DOHH2 (cell line): ENCODE measurements around the gene ATG2B.

Experiments
- H3F3A ChIP-seq: fragments of 200-600 bp; sonication (generic), shearing (Covaris generic); 2 replicates; pipeline ENCODE4 v1.6.0; 2016; ENCODE audit warnings: antibody characterized with exemption, mild to moderate bottlenecking; ENCODE audit not compliant: control insufficient read depth, insufficient read depth
- H3K27ac ChIP-seq: fragments of 200-600 bp; sonication (generic); 2 replicates; pipeline ENCODE4 v1.5.1; 2014; ENCODE audit warnings: low read depth, mild to moderate bottlenecking, low read length, moderate library complexity
- H3K27me3 ChIP-seq: fragments of 200-600 bp; sonication (generic); 2 replicates; pipeline ENCODE4 v1.6.1; 2014; ENCODE audit warnings: mild to moderate bottlenecking, low read length, mixed read lengths; ENCODE audit not compliant: control insufficient read depth
- H3K36me3 ChIP-seq: fragments of 200-600 bp; sonication (generic); 2 replicates; pipeline ENCODE4 v1.6.1; 2014; ENCODE audit warnings: mild to moderate bottlenecking, low read length, moderate library complexity, mixed read lengths; ENCODE audit not compliant: control insufficient read depth
- H3K4me1 ChIP-seq: fragments of 200-600 bp; sonication (generic); 2 replicates; pipeline ENCODE4 v1.6.1; 2014; ENCODE audit warnings: mild to moderate bottlenecking, low read length, mixed read lengths; ENCODE audit not compliant: control insufficient read depth
- H3K4me2 ChIP-seq: fragments of 200-600 bp; sonication (generic); 2 replicates; pipeline ENCODE4 v1.6.0; 2014; ENCODE audit warnings: mild to moderate bottlenecking, low read length, moderate library complexity
- H3K4me3 ChIP-seq: fragments of 200-600 bp; sonication (generic); 2 replicates; pipeline ENCODE4 v1.5.1; 2014; ENCODE audit warnings: mild to moderate bottlenecking, low read length, mixed read lengths
- H3K79me2 ChIP-seq: fragments of 200-600 bp; sonication (generic); 2 replicates; pipeline ENCODE4 v1.6.1; 2014; ENCODE audit warnings: mild to moderate bottlenecking, low read length, mixed read lengths; ENCODE audit not compliant: control insufficient read depth
- H3K9me2 ChIP-seq: fragments of 200-600 bp; sonication (generic); replicated peaks from 2 replicates; pipeline ENCODE4 v1.6.1; 2014; ENCODE audit warnings: mild to moderate bottlenecking, low read length, mixed read lengths; ENCODE audit not compliant: control insufficient read depth
- H3K9me3 ChIP-seq: fragments of 200-600 bp; sonication (generic); 2 replicates; pipeline ENCODE4 v1.6.1; 2014; ENCODE audit warnings: antibody characterized with exemption, low read length, mixed read lengths; ENCODE audit not compliant: control insufficient read depth, insufficient read depth
- H4K20me1 ChIP-seq: fragments of 200-600 bp; sonication (generic); 2 replicates; pipeline ENCODE4 v1.6.0; 2014; ENCODE audit warnings: low read depth, mild to moderate bottlenecking, antibody characterized with exemption, low read length, moderate library complexity; ENCODE audit not compliant: control insufficient read depth, insufficient read depth
- EZH2phosphoT487 ChIP-seq: fragments of 200-600 bp; sonication (generic); IDR thresholded peaks from 2 replicates; pipeline ENCODE4 v1.6.1; 2017; ENCODE audit warnings: borderline replicate concordance, mild to moderate bottlenecking, antibody characterized with exemption, low read length, moderate library complexity, mixed read lengths
- TF ChIP-seq, protein P1 (sequence below): fragments of 200-600 bp; sonication (generic); IDR thresholded peaks from one replicate; pipeline ENCODE4 v1.5.1; 2014; ENCODE audit warnings: antibody characterized with exemption, mild to moderate bottlenecking, low read depth, low read length; ENCODE audit not compliant: poor library complexity, severe bottlenecking

The ATG2B gene

DNA sequence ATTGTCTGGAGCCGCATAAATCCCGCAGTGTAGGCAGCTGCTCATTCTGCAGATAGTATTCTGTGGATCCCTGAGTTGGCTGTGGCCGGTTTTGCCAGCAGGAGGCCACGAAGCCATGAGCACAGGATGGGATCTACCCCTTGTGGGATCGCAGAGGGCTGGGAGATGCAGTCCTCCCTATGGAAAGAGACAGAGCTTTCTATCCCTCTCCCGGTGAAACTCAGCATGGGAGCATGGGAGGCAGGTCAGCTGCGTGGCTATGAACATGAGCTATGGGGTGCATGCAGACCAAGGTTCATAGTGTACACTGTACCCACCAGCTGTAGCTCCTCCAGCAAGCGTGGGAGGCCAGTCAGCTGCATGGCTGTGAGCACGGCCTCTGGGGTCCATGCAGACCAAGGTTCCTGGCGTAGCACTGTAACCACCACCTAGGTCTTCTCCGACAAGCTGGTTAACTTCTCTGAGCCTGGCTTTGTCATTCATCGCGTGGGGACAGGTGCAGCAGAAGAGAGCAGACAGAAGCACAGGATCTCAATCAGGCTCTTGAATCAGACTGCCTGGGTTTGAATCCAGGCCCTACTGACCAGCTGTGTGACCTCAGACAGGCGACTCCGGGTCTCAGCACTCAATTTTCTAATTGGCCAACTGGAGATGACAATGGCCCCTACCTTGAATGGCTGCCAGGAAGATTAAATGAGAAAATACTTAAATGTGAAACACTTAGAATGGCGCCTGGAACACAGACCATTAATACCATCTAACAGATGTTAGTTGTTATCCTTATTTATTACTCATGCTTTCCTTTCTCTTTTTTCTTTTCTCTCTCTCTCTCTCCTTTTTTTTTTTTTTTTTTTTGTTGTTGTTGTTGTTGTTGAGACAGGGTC, 101.1 kb downstream of the ATG2B start:
- Histone ChIP-seq H3K27ac (no peak overlapping the region), H4K20me1 (no peaks in the 10 kb centered on the region), H3K9me2 (no peaks in the 10 kb centered on the region), H3F3A (no peaks in the 10 kb centered on the region), H3K4me3 (no peak overlapping the region), H3K9me3 (no peaks in the 10 kb centered on the region), H3K79me2 (no peaks in the 10 kb centered on the region), H3K4me1 (no peaks in the 10 kb centered on the region), H3K4me2 (no peak overlapping the region), H3K27me3 (peaks cover 11% of the 10 kb centered on the region), H3K36me3 (no peaks in the 10 kb centered on the region)
- TF ChIP-seq EZH2phosphoT487 = no peak
- TF ChIP-seq, protein P1, sequence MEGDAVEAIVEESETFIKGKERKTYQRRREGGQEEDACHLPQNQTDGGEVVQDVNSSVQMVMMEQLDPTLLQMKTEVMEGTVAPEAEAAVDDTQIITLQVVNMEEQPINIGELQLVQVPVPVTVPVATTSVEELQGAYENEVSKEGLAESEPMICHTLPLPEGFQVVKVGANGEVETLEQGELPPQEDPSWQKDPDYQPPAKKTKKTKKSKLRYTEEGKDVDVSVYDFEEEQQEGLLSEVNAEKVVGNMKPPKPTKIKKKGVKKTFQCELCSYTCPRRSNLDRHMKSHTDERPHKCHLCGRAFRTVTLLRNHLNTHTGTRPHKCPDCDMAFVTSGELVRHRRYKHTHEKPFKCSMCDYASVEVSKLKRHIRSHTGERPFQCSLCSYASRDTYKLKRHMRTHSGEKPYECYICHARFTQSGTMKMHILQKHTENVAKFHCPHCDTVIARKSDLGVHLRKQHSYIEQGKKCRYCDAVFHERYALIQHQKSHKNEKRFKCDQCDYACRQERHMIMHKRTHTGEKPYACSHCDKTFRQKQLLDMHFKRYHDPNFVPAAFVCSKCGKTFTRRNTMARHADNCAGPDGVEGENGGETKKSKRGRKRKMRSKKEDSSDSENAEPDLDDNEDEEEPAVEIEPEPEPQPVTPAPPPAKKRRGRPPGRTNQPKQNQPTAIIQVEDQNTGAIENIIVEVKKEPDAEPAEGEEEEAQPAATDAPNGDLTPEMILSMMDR = no peak

DNA sequence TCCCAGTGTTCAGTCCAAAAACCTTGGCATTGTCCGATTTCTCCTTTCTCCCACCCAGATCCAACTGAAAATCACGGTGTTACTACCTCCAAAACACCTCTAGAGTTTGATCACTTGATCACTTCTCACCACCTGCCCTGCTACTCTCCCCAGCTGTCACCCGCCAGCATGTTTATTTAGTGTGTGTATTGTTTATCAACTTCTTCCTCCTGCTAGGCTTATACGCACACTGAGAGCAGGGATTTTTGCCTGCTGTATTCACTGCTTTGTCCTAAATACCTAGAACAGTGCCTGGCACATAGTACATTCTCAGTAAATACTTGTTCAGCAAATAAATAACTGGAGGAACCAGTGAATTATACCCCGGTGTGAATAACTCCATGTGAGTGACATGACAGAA, 102.1 kb downstream of the ATG2B start:
- no peak overlapping the region for H3K27ac ChIP-seq
- H3K27me3 ChIP-seq = peaks cover 11% of the 10 kb centered on the region
- no peak overlapping the region for H3K4me3 ChIP-seq
- no peaks in the 10 kb centered on the region for H4K20me1 ChIP-seq
- no peaks in the 10 kb centered on the region for H3K36me3 ChIP-seq
- H3K79me2 ChIP-seq = no peaks in the 10 kb centered on the region
- H3K9me2 ChIP-seq = no peaks in the 10 kb centered on the region
- H3K9me3 ChIP-seq = no peaks in the 10 kb centered on the region
- H3F3A ChIP-seq = no peaks in the 10 kb centered on the region
- no peak for TF ChIP-seq EZH2phosphoT487
- TF ChIP-seq, protein P1 = no peak
- H3K4me2 ChIP-seq = no peak overlapping the region
- H3K4me1 ChIP-seq = no peaks in the 10 kb centered on the region

DNA sequence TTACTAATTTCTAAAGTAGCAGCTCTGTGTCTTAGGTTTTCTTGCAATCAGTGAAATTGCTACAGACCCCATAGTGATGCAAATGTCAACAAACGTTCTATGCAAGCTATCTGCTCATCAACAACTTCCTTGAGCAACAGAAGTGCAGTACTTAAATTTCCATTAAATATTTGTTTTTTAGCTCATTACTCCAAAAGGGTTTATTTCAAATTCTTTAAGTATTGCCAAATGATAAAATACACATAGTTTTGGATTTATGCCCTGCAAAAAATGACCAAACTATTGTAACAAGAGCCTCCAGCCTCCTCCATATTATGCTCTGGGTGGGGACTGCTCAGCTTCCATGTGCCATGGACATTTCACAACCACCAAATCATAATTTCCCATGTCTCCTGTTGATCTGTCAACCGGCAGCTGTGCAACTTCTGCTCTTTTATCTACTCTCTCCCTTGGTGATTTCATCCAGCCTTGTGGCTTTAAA, 102.8 kb downstream of the ATG2B start:
- Histone ChIP-seq H3K27ac (no peak overlapping the region), H3F3A (no peaks in the 10 kb centered on the region), H3K36me3 (no peaks in the 10 kb centered on the region), H3K4me2 (no peak overlapping the region), H3K4me3 (no peak overlapping the region), H3K79me2 (no peaks in the 10 kb centered on the region), H4K20me1 (no peaks in the 10 kb centered on the region), H3K9me2 (no peaks in the 10 kb centered on the region), H3K9me3 (no peaks in the 10 kb centered on the region), H3K4me1 (no peaks in the 10 kb centered on the region), H3K27me3 (peaks cover 13% of the 10 kb centered on the region)
- TF ChIP-seq, protein P1 = no peak
- TF ChIP-seq EZH2phosphoT487 = no peak
